Measurements from ENCODE around the gene PRDM11. TPM values are rescaled to one million over a fixed set of nuclear protein-coding genes. Genes with fewer than 3 reads are reported as not detected.

The PRDM11 gene
- total RNA-seq, 1 donor from 2014 or later: 23.6 TPM

DNA sequence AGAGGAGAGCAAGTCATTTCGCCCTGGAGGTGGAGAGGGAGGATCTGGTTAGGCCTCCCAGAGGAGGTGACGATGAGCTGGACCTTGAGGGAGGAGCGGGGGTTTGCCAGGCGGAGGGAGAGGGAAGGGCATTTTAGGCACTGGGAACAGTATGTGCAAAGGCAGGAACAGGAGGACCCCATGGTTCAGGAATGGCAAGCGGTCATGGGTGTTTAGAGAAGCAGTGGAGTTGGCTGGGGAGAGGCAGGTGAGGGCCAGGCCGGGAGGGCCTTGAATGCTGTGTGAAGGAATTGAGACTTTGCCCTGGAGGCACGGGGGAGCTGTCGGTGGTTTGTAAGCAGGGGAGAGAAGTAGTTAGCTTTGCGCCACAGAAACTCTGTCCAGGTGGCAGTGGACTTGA, 10.3 kb downstream of the PRDM11 start:
- Mint-ChIP-seq H3K9me3 (no peaks in the 10 kb centered on the region), H3K4me1 (peaks cover 23% of the 10 kb centered on the region), H3K4me3 (no peak overlapping the region), H3K27me3 (no peaks in the 10 kb centered on the region), H3K27ac (no peak overlapping the region), H3K36me3 (ENCODE audit: low read depth) (peaks cover 4% of the 10 kb centered on the region)
- TF ChIP-seq, protein P1, sequence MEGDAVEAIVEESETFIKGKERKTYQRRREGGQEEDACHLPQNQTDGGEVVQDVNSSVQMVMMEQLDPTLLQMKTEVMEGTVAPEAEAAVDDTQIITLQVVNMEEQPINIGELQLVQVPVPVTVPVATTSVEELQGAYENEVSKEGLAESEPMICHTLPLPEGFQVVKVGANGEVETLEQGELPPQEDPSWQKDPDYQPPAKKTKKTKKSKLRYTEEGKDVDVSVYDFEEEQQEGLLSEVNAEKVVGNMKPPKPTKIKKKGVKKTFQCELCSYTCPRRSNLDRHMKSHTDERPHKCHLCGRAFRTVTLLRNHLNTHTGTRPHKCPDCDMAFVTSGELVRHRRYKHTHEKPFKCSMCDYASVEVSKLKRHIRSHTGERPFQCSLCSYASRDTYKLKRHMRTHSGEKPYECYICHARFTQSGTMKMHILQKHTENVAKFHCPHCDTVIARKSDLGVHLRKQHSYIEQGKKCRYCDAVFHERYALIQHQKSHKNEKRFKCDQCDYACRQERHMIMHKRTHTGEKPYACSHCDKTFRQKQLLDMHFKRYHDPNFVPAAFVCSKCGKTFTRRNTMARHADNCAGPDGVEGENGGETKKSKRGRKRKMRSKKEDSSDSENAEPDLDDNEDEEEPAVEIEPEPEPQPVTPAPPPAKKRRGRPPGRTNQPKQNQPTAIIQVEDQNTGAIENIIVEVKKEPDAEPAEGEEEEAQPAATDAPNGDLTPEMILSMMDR (IDR thresholded peaks at IDR 0.05): no peak
- ATAC-seq (ENCODE audit: low read depth) (no peak), DNase-seq (no peak)
- intact Hi-C loops (cut with micrococcal nuclease): no loop called here
- CTCF ChIA-PET: no interaction called here
- POLR2A ChIA-PET: no interaction called here

DNA sequence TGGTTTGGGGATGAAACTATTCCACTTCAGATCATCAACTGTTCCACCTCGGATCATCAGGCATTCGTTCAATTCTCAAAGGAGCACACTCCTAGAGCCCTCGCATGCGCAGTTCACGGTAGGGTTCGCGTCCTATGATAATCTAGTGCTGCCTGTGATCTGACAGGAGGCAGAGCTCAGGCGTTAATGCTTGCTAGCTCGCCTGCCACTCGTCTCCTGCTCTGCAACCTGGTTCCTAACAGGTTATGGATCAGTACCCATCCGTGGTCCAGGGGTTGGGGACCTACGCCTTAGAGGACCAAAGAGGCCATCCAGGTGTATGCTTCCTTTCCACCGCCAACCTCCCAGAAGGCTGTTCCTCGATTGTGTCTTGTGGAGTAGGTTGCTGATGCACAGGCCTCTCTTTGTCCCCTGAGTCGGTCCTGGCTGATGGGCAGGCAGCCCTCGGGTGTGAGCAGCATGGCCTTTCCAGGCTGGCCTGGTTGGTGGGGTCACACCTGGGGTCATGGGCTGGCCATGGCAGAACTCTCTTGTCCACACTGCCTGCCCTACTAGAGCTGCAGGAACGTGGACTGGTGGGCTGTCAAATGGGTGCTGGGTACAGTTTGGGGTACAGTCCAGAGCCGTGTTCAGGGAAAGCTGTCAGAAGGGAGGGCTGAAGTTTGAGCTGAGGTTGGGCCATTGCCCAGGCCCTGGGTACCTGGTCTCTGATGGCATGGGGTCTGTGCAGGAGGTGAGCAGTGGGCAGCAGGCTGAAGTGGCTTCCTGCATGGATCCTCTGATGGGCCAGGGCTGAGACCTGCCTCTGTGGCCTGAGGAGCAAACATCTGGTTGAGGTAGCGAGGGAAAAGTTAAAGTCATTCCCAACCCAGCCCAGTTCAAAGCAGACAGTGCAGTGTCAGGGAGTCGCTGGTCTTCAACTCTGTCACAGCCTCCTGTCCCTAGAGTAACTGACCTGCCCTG, 11.1 kb downstream of the PRDM11 start:
- no peak overlapping the region for H3K27ac Mint-ChIP-seq
- H3K9me3 Mint-ChIP-seq: no peaks in the 10 kb centered on the region
- ChIA-PET POLR2A (no interaction called here), CTCF (no interaction called here)
- H3K36me3 Mint-ChIP-seq (ENCODE audit: low read depth): peaks cover 4% of the 10 kb centered on the region
- TF ChIP-seq, protein P1 (IDR thresholded peaks at IDR 0.05): no peak
- H3K27me3 Mint-ChIP-seq: no peaks in the 10 kb centered on the region
- ATAC-seq (ENCODE audit: low read depth) (no peak), DNase-seq (no peak)
- H3K4me1 Mint-ChIP-seq: peaks cover 29% of the 10 kb centered on the region
- H3K4me3 Mint-ChIP-seq: no peak overlapping the region
- intact Hi-C loops (cut with micrococcal nuclease): no loop called here

DNA sequence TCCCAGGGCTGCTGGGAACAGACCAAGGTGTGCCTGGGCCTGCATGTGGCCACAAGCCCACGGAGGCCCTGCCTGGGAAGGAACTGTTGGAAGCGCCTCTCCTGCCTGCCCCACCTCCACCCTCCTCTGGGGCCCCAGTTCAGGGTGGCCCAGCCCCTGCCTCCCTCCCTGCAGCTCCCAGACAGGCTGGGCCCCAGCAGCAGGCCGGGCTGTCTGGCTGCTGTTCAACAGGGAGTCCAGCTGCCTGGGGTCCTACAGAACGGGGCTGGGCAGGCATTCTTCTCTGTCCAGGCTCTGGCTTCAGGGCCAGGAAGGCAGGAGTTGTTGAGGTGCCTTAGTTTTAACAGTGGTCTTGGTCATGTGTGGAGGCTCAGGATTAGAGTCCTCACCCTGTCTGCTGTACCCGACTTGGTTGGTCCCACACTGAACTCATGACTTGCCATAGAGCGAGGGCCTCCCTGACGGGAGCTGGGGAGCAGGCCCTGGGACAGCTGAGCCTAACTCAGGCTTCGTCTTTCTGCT, 11.8 kb downstream of the PRDM11 start:
- ChIA-PET POLR2A (no interaction called here), CTCF (no interaction called here)
- Mint-ChIP-seq H3K4me3 (no peak overlapping the region), H3K9me3 (no peaks in the 10 kb centered on the region), H3K36me3 (ENCODE audit: low read depth) (peaks cover 4% of the 10 kb centered on the region), H3K27me3 (no peaks in the 10 kb centered on the region), H3K27ac (no peak overlapping the region), H3K4me1 (peaks cover 37% of the 10 kb centered on the region)
- intact Hi-C loops (cut with micrococcal nuclease): no loop called here
- TF ChIP-seq, protein P1 (IDR thresholded peaks at IDR 0.05): no peak
- no peak for DNase-seq
- no peak for ATAC-seq (ENCODE audit: low read depth)

DNA sequence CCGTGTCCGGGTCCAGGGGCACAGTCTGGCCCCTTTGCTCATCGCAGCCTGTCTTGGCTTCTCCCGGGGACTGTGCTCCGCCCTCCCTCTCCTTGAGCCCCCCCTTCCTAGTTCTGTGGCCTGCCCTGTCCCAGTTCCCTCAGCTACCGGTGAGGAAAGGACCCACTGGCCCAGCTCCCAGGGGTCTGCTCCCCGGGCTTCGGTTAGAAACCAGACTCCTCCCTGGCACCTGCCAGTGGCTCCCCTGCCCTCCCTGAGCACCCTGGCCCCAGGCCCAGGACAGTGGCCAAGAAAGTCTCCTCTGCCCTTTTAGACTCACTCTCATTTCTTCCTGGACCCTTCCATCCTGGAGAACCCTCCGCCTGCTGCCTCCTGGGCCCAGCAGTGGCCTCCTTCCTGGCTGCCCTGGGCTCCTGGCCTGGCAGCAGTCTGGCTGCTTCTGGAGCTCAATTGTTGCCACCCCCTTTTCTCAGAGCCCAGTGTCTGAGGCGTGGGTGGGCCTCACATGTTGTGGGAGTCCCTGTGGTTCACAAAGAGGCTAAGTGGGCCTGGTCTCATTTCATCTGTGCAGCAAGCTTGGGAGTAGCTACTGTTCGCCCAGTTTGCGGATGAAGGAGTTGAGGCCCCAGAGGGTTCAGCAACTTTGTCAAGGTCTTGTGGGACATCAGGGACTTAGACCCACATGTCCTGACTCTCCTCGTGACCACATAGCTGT, 12.6 kb downstream of the PRDM11 start:
- Mint-ChIP-seq H3K9me3 (no peaks in the 10 kb centered on the region), H3K27me3 (no peaks in the 10 kb centered on the region), H3K4me3 (no peak overlapping the region), H3K27ac (no peak overlapping the region), H3K36me3 (ENCODE audit: low read depth) (peaks cover 4% of the 10 kb centered on the region), H3K4me1 (peaks cover 45% of the 10 kb centered on the region)
- TF ChIP-seq, protein P1 (IDR thresholded peaks at IDR 0.05): no peak
- POLR2A ChIA-PET: no interaction called here
- intact Hi-C loops (cut with micrococcal nuclease): no loop called here
- DNase-seq: no peak
- CTCF ChIA-PET: no interaction called here
- ATAC-seq (ENCODE audit: low read depth): no peak

DNA sequence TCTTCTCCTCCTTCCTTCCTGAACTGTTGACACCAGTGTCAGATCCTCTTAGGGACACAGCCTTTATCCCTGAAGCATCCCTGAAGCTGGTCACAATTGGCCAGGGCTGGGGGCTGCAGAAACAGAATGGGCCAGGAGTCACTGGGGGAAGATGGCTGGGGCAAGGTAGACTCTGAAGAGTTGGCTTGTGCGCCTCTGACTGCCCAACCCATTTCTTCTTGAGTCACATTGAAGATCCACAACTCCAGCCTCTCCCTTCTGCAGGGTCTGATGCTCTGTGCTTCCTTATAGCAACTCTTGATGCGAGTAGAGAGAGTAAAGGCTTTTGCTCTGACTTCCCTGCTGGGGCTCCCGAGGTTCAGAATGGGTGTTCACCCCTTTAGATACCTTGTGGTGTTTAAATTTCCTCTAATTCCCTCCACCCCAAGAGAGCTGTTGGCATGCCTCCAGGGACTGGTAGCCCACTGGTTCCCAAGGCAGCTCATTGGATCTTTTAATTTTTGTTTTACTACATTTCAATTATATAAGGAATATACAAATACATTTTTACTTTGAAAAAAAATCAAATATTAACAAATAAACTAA, 13.4 kb downstream of the PRDM11 start:
- no peaks in the 10 kb centered on the region for H3K9me3 Mint-ChIP-seq
- no peak overlapping the region for H3K27ac Mint-ChIP-seq
- intact Hi-C loops (cut with micrococcal nuclease): no loop called here
- peaks cover 4% of the 10 kb centered on the region for H3K36me3 Mint-ChIP-seq (ENCODE audit: low read depth)
- TF ChIP-seq, protein P1 (IDR thresholded peaks at IDR 0.05): no peak
- H3K4me1 Mint-ChIP-seq: peaks cover 47% of the 10 kb centered on the region
- DNase-seq (no peak), ATAC-seq (ENCODE audit: low read depth) (no peak)
- POLR2A ChIA-PET: no interaction called here
- CTCF ChIA-PET: no interaction called here
- H3K27me3 Mint-ChIP-seq: no peaks in the 10 kb centered on the region
- H3K4me3 Mint-ChIP-seq: no peak overlapping the region

Measured in activated B cell treated with CpG ODN at 0.5 μM for 24 hours (primary cell).